Measurements from ENCODE around the gene PRKG1. TPM values are rescaled to one million over a fixed set of nuclear protein-coding genes. Genes with fewer than 3 reads are reported as not detected.

PRKG1 gene
- total and polyA plus RNA-seq, 2 of the 4 experiments (the other 2 are of a cell fraction), result 3.5 to 18.3 TPM

DNA sequence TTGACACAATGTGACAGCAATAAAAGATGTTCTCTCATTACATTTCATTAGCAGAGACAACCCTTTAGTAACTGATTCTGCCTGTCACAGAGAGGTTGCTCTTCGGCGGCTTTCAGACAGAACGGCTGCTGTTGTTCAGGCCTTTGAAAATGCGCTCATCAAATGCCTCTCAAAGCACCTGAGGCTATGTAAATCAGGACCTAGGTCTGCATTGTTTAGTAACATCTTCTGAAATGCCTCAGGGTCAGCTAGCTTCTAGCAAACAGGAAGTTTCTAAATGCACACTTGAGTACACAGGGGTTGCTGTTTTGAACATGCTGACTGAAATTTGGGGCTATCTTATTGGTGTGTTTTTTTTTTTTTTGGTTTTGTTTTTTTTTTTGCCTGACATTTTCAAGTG, 1096.5 kb downstream of the PRKG1 start:
- H2AK5ac ChIP-seq (ENCODE audit: low read depth, low read length), result no peak overlapping the region
- H4K5ac ChIP-seq (ENCODE audit: low read depth, low read length), result no peak overlapping the region
- no peak overlapping the region for H3K4me2 ChIP-seq (ENCODE audit: low read depth, low read length)
- H4K91ac ChIP-seq (ENCODE audit: insufficient read depth, low read depth, low read length), result no peak overlapping the region
- no peak overlapping the region for H3K4me3 ChIP-seq (ENCODE audit: insufficient read depth, low read depth, low read length)
- 100% methylated on average over 1 of the region's 4 CpGs; no CpG with 5 or more reads in 1 of the 2 experiments for WGBS, 2 experiments (ENCODE audit: extremely low coverage in 2 of 2, insufficient read length in 1 of 2)
- no peaks in the 10 kb centered on the region for H3K27me3 ChIP-seq (ENCODE audit: control insufficient read depth, insufficient read depth, low read length)
- ChIA-PET CTCF (no interaction called here), POLR2A (ENCODE audit: unreplicated experiment) (no interaction called here)
- dilution Hi-C loops (cut with HindIII; ENCODE audit: low sequenced_read_pairs, unreplicated experiment) (no loop called here), in situ Hi-C loops (cut with MboI; ENCODE audit: low sequenced_read_pairs) (no loop called here), intact Hi-C loops (cut with micrococcal nuclease) (no loop called here)
- H3K23ac ChIP-seq (ENCODE audit: low read depth, low read length), result no peak overlapping the region
- no peak overlapping the region for H3K27ac ChIP-seq (ENCODE audit: insufficient read depth, low read length)
- H2BK20ac ChIP-seq (ENCODE audit: low read depth, low read length), result no peak overlapping the region
- ATAC-seq (ENCODE audit: low read depth) (no peak), DNase-seq (no peak)
- no peak overlapping the region for H2AFZ ChIP-seq (replicated peaks; ENCODE audit: low read length, poor library complexity)
- no peak overlapping the region for H2BK120ac ChIP-seq (ENCODE audit: low read depth, low read length)
- H2AK9ac ChIP-seq (replicated peaks; ENCODE audit: low read depth, low read length, poor library complexity), result no peak overlapping the region
- no peak overlapping the region for H3K14ac ChIP-seq (replicated peaks; ENCODE audit: low read depth, low read length)
- H3K18ac ChIP-seq (ENCODE audit: low read depth, low read length), result no peak overlapping the region
- BruUV-seq (replicated peaks), result no TSS peak
- no peak for TF ChIP-seq NFE2L2 (IDR thresholded peaks at IDR 0.05; ENCODE audit: low read depth, low read length)
- no peak for TF ChIP-seq CEBPB (IDR thresholded peaks at IDR 0.05; ENCODE audit: low read depth, low read length)
- TF ChIP-seq FOS (IDR thresholded peaks at IDR 0.05; ENCODE audit: low read depth, low read length), result no peak
- no peak for TF ChIP-seq MXI1 (IDR thresholded peaks at IDR 0.05; ENCODE audit: borderline replicate concordance, low read depth, low read length)
- TF ChIP-seq, protein P1, sequence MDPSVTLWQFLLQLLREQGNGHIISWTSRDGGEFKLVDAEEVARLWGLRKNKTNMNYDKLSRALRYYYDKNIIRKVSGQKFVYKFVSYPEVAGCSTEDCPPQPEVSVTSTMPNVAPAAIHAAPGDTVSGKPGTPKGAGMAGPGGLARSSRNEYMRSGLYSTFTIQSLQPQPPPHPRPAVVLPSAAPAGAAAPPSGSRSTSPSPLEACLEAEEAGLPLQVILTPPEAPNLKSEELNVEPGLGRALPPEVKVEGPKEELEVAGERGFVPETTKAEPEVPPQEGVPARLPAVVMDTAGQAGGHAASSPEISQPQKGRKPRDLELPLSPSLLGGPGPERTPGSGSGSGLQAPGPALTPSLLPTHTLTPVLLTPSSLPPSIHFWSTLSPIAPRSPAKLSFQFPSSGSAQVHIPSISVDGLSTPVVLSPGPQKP (IDR thresholded peaks at IDR 0.05; ENCODE audit: borderline replicate concordance, low read depth, low read length), result no peak
- TF ChIP-seq CTCF (conservative IDR thresholded peaks at IDR 0.05; ENCODE audit: low read depth, low read length), result no peak
- no peak for TF ChIP-seq SMC3 (IDR thresholded peaks at IDR 0.05; ENCODE audit: low read depth, low read length)
- TF ChIP-seq RCOR1 (IDR thresholded peaks at IDR 0.05; ENCODE audit: insufficient replicate concordance, low read length), result no peak
- TF ChIP-seq CHD1 (IDR thresholded peaks at IDR 0.05; ENCODE audit: low read depth, low read length), result no peak
- no peak for TF ChIP-seq POLR2A (IDR thresholded peaks at IDR 0.05; ENCODE audit: low read depth, low read length)
- TF ChIP-seq RAD21 (IDR thresholded peaks at IDR 0.05; ENCODE audit: low read length), result no peak
- TF ChIP-seq RFX5 (IDR thresholded peaks at IDR 0.05; ENCODE audit: low read depth, low read length), result no peak
- H3K36me3 ChIP-seq (ENCODE audit: control insufficient read depth, insufficient read depth, low read length), result no peaks in the 10 kb centered on the region
- no peak overlapping the region for H2BK15ac ChIP-seq (ENCODE audit: low read depth, low read length)
- no peak overlapping the region for H3K4ac ChIP-seq (ENCODE audit: low read depth, low read length)
- no peak overlapping the region for H2BK5ac ChIP-seq (ENCODE audit: low read depth, low read length, poor library complexity, severe bottlenecking)
- peaks cover 2% of the 10 kb centered on the region; the same call in 1 of the 2 replicates for H3K9me3 ChIP-seq (ENCODE audit: control insufficient read depth, insufficient read depth, low read length)
- H3K9ac ChIP-seq (ENCODE audit: low read depth, low read length), result no peak overlapping the region
- no peaks in the 10 kb centered on the region for H3K79me1 ChIP-seq (ENCODE audit: low read depth in 1 of 2, low read length in 2 of 2)
- H3K4me1 ChIP-seq (ENCODE audit: control insufficient read depth, insufficient read depth, low read length), result no peaks in the 10 kb centered on the region
- no peak overlapping the region for H3K56ac ChIP-seq (ENCODE audit: extremely low read depth, insufficient read depth, low read length)
- H3K9me1 ChIP-seq (ENCODE audit: insufficient read depth, low read length), result no peaks in the 10 kb centered on the region
- no peaks in the 10 kb centered on the region for H4K20me1 ChIP-seq (ENCODE audit: insufficient read depth, low read length)
- H4K8ac ChIP-seq (ENCODE audit: low read depth in 2 of 2, low read length in 2 of 2), result no peak overlapping the region
